Astrocyte (in vitro differentiated cells and primary cell): ENCODE measurements around the gene MAGI1.

Source experiments
- CTCF ChIP-seq: IDR thresholded peaks from 2 replicates; pipeline ENCODE4 v1.5.1; 2011; ENCODE audit warnings: low read depth, mild to moderate bottlenecking, inconsistent platforms, low read length, moderate library complexity; ENCODE audit not compliant: insufficient read depth
- EZH2 ChIP-seq: IDR thresholded peaks from 2 replicates; pipeline ENCODE4 v1.6.1; 2012; ENCODE audit warnings: mild to moderate bottlenecking, low read length, inconsistent platforms; ENCODE audit not compliant: insufficient read depth

GRCh38 chr3:66031102-66031698 lies 7.5 kb downstream of the MAGI1 start:
- no peak for TF ChIP-seq CTCF
- TF ChIP-seq EZH2 = no peak
